ENCODE data around the gene IRAK1BP1. TPM values are rescaled to one million over a fixed set of nuclear protein-coding genes. Genes with fewer than 3 reads are reported as not detected.
A peak's percentile ranks its signal among the peaks of the same experiment; 100 is the strongest.

Gene IRAK1BP1
- total RNA-seq, 1 experiment from 2014 or later = 2.2 TPM

- POLR2A ChIA-PET = interaction anchor here (0.6 kb wide), 1 partner anchor 211 kb away, joined by 4 read pairs; the partner anchor contains the start of gene PHIP
- DNase-seq (ENCODE audit: low read depth, low spot score) = no peak
Measured at GRCh38 chr6:78867020-78867369, 356 bp upstream of the IRAK1BP1 start.

GRCh38 chr6:78868116-78868515 lies 765 bp downstream of the IRAK1BP1 start:
- H3K36me3 ChIP-seq (ENCODE audit: control insufficient read depth, insufficient read depth, low read length) = no peaks in the 10 kb centered on the region; the same call in 1 of the 2 replicates
- POLR2A ChIA-PET = no interaction called here
- H3K27ac ChIP-seq (ENCODE audit: low read length) = peak overlapping the region; percentile 97
- intact Hi-C loops (cut with micrococcal nuclease; ENCODE audit: unreplicated experiment) (no loop called here), in situ Hi-C loops (cut with HindIII; ENCODE audit: low pct_unique_long_range_greater_than_20kb, low sequenced_read_pairs) (no loop called here)
- CTCF ChIA-PET = no interaction called here
- H3K9me3 ChIP-seq (ENCODE audit: control insufficient read depth, insufficient read depth, low read depth, low read length) = no peaks in the 10 kb centered on the region
- DNase-seq (ENCODE audit: low read depth, low spot score) (no peak), ATAC-seq (no peak)
- BruUV-seq (replicated peaks) = TSS peak; percentile 64
- no peaks in the 10 kb centered on the region for H3K27me3 ChIP-seq (ENCODE audit: control insufficient read depth, insufficient read depth, low read length)
- H3K4me1 ChIP-seq (ENCODE audit: control insufficient read depth, insufficient read depth, low read length) = peaks cover 11% of the 10 kb centered on the region
- TF ChIP-seq, protein P1, sequence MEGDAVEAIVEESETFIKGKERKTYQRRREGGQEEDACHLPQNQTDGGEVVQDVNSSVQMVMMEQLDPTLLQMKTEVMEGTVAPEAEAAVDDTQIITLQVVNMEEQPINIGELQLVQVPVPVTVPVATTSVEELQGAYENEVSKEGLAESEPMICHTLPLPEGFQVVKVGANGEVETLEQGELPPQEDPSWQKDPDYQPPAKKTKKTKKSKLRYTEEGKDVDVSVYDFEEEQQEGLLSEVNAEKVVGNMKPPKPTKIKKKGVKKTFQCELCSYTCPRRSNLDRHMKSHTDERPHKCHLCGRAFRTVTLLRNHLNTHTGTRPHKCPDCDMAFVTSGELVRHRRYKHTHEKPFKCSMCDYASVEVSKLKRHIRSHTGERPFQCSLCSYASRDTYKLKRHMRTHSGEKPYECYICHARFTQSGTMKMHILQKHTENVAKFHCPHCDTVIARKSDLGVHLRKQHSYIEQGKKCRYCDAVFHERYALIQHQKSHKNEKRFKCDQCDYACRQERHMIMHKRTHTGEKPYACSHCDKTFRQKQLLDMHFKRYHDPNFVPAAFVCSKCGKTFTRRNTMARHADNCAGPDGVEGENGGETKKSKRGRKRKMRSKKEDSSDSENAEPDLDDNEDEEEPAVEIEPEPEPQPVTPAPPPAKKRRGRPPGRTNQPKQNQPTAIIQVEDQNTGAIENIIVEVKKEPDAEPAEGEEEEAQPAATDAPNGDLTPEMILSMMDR (IDR thresholded peaks at IDR 0.05) = peak; percentile 6; the same call in 1 of the 2 replicates
- TF ChIP-seq TCF7L2 (IDR thresholded peaks at IDR 0.05; ENCODE audit: low read depth, low read length) = no peak
- peak overlapping the region; percentile 71 to 99 for H3K4me3 ChIP-seq (ENCODE audit: low read depth in 2 of 2, low read length in 2 of 2)

More at GRCh38 chr6:78867020-78867369, 356 bp upstream of the IRAK1BP1 start:
- ATAC-seq = peak; percentile 75
- Histone ChIP-seq H3K36me3 (ENCODE audit: control insufficient read depth, insufficient read depth, low read length) (no peaks in the 10 kb centered on the region; the same call in 1 of the 2 replicates), H3K27me3 (ENCODE audit: control insufficient read depth, insufficient read depth, low read length) (no peaks in the 10 kb centered on the region), H3K4me3 (ENCODE audit: low read depth in 2 of 2, low read length in 2 of 2) (peak overlapping the region; percentile 71 to 99), H3K4me1 (ENCODE audit: control insufficient read depth, insufficient read depth, low read length) (peaks cover 11% of the 10 kb centered on the region), H3K27ac (ENCODE audit: low read length) (peak overlapping the region; percentile 97), H3K9me3 (ENCODE audit: control insufficient read depth, insufficient read depth, low read depth, low read length) (no peaks in the 10 kb centered on the region)
- TF ChIP-seq, protein P1 (IDR thresholded peaks at IDR 0.05) = no peak
- TF ChIP-seq SIN3A (IDR thresholded peaks at IDR 0.05; ENCODE audit: borderline replicate concordance, insufficient read depth, low read depth, low read length) = no peak
- TF ChIP-seq POLR2AphosphoS5 (IDR thresholded peaks at IDR 0.05; ENCODE audit: low read depth, low read length) = no peak
- TF ChIP-seq TCF7L2 (IDR thresholded peaks at IDR 0.05; ENCODE audit: low read depth, low read length) = no peak
- TF ChIP-seq, protein P2, sequence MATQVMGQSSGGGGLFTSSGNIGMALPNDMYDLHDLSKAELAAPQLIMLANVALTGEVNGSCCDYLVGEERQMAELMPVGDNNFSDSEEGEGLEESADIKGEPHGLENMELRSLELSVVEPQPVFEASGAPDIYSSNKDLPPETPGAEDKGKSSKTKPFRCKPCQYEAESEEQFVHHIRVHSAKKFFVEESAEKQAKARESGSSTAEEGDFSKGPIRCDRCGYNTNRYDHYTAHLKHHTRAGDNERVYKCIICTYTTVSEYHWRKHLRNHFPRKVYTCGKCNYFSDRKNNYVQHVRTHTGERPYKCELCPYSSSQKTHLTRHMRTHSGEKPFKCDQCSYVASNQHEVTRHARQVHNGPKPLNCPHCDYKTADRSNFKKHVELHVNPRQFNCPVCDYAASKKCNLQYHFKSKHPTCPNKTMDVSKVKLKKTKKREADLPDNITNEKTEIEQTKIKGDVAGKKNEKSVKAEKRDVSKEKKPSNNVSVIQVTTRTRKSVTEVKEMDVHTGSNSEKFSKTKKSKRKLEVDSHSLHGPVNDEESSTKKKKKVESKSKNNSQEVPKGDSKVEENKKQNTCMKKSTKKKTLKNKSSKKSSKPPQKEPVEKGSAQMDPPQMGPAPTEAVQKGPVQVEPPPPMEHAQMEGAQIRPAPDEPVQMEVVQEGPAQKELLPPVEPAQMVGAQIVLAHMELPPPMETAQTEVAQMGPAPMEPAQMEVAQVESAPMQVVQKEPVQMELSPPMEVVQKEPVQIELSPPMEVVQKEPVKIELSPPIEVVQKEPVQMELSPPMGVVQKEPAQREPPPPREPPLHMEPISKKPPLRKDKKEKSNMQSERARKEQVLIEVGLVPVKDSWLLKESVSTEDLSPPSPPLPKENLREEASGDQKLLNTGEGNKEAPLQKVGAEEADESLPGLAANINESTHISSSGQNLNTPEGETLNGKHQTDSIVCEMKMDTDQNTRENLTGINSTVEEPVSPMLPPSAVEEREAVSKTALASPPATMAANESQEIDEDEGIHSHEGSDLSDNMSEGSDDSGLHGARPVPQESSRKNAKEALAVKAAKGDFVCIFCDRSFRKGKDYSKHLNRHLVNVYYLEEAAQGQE (IDR thresholded peaks at IDR 0.05; ENCODE audit: insufficient read depth in 1 of 2, low read depth in 2 of 2, low read length in 1 of 2) = no peak
- in situ Hi-C loops (cut with HindIII; ENCODE audit: low pct_unique_long_range_greater_than_20kb, low sequenced_read_pairs) (no loop called here), intact Hi-C loops (cut with micrococcal nuclease; ENCODE audit: unreplicated experiment) (no loop called here)
- CTCF ChIA-PET = no interaction called here
- TSS peak; percentile 73 for BruUV-seq (replicated peaks)
